CD14-positive monocyte (primary cell): Measurements from ENCODE around the gene JCAD. TPM values are rescaled to one million over a fixed set of nuclear protein-coding genes. Genes with fewer than 3 reads are reported as not detected.

Source experiments
- DNase-seq, 3 donors: peaks; one replicate each; pipeline ENCODE4 v3.0.0-alpha.2; 2011 to 2022
- H2AFZ ChIP-seq: 2 replicates; pipeline ENCODE4 v1.6.0; 2012; ENCODE audit warnings: mild to moderate bottlenecking, low read depth, low read length, inconsistent platforms; ENCODE audit not compliant: insufficient read depth, poor library complexity, severe bottlenecking
- H3K27ac ChIP-seq, 2 donors: 1 replicate in 1 of 2; 2 replicates in 1 of 2; pipeline ENCODE4 v1.5.1; 2012 to 2013; ENCODE audit warnings: low read length in 2 of 2, control low read depth in 1 of 2, inconsistent platforms in 1 of 2, low read depth in 1 of 2, mild to moderate bottlenecking in 1 of 2
- H3K27me3 ChIP-seq, 2 donors: one replicate each; pipeline versions ENCODE4 v1.6.0 to v1.6.1; 2011 to 2013; ENCODE audit warnings: low read length in 2 of 2; ENCODE audit not compliant: control insufficient read depth in 2 of 2, insufficient read depth in 2 of 2
- H3K36me3 ChIP-seq, 2 donors: replicated peaks in 1 of 2; 1 replicate in 1 of 2; 2 replicates in 1 of 2; pipeline versions ENCODE4 v1.5.1 to v1.6.1; 2012 to 2013; ENCODE audit warnings: low read length in 2 of 2, control low read depth in 1 of 2, inconsistent platforms in 1 of 2, mild to moderate bottlenecking in 1 of 2; ENCODE audit not compliant: insufficient read depth in 2 of 2, control insufficient read depth in 1 of 2
- H3K4me1 ChIP-seq, 2 donors: 1 replicate in 1 of 2; 2 replicates in 1 of 2; pipeline versions ENCODE4 v1.5.1 to v1.6.1; 2012 to 2013; ENCODE audit warnings: low read length in 2 of 2, control low read depth in 1 of 2, inconsistent platforms in 1 of 2, mild to moderate bottlenecking in 1 of 2, moderate library complexity in 1 of 2; ENCODE audit not compliant: insufficient read depth in 2 of 2, control insufficient read depth in 1 of 2
- H3K4me2 ChIP-seq: replicated peaks from 2 replicates; pipeline ENCODE3; 2012; ENCODE audit warnings: low read length, moderate library complexity, mild to moderate bottlenecking; ENCODE audit not compliant: poor library complexity, severe bottlenecking; ENCODE audit errors: extremely low read depth
- H3K4me3 ChIP-seq, 3 experiments: fragments of 200-600 bp in 1 of 3; sonication (generic) in 1 of 3; replicated peaks in 1 of 3; 1 replicate in 2 of 3; 2 replicates in 1 of 3; pipeline ENCODE4 v1.5.1; 2011 to 2013; ENCODE audit warnings: low read length in 3 of 3, mild to moderate bottlenecking in 3 of 3, control low read depth in 2 of 3, low read depth in 2 of 3, inconsistent platforms in 1 of 3, moderate library complexity in 1 of 3
- H3K79me2 ChIP-seq: 2 replicates; pipeline ENCODE4 v1.6.0; 2012; ENCODE audit warnings: mild to moderate bottlenecking, control low read depth, inconsistent platforms, low read length, moderate library complexity; ENCODE audit not compliant: insufficient read depth
- H3K9ac ChIP-seq: 2 replicates; pipeline ENCODE4 v1.6.0; 2017; ENCODE audit warnings: low read length, mild to moderate bottlenecking; ENCODE audit not compliant: insufficient read depth, poor library complexity, severe bottlenecking
- H3K9me3 ChIP-seq, 2 donors: replicated peaks in 1 of 2; 1 replicate in 1 of 2; 2 replicates in 1 of 2; pipeline versions ENCODE4 v1.5.1 to v1.6.1; 2012 to 2013; ENCODE audit warnings: low read length in 2 of 2, control low read depth in 1 of 2; ENCODE audit not compliant: control insufficient read depth in 1 of 2, insufficient read depth in 1 of 2
- H4K20me1 ChIP-seq: 2 replicates; pipeline ENCODE4 v1.6.0; 2012; ENCODE audit warnings: mild to moderate bottlenecking, low read length, control low read depth, moderate library complexity; ENCODE audit not compliant: insufficient read depth
- H3K27ac Mint-ChIP-seq, 7 donors: one replicate each; pipeline ENCODE4 v1.8.0; 2020; ENCODE audit warnings: mild to moderate bottlenecking in 7 of 7, mixed read lengths in 7 of 7, moderate library complexity in 6 of 7, inconsistent platforms in 2 of 7
- H3K27me3 Mint-ChIP-seq, 3 donors: one replicate each; pipeline ENCODE4 v1.8.0; 2021 to 2022; ENCODE audit warnings: low read depth in 3 of 3, mild to moderate bottlenecking in 3 of 3, mixed read lengths in 3 of 3, moderate library complexity in 3 of 3, inconsistent platforms in 1 of 3
- H3K36me3 Mint-ChIP-seq, 2 donors: one replicate each; pipeline ENCODE4 v1.8.0; 2020; ENCODE audit warnings: mixed read lengths in 2 of 2, inconsistent platforms in 1 of 2, mild to moderate bottlenecking in 1 of 2
- H3K4me1 Mint-ChIP-seq: one replicate; pipeline ENCODE4 v1.8.0; 2020; ENCODE audit warnings: mild to moderate bottlenecking, mixed read lengths
- H3K4me3 Mint-ChIP-seq, 2 donors: one replicate each; pipeline ENCODE4 v1.8.0; 2020; ENCODE audit warnings: mild to moderate bottlenecking in 2 of 2, mixed read lengths in 2 of 2, moderate library complexity in 1 of 2
- H3K9me3 Mint-ChIP-seq, 7 donors: one replicate each; pipeline ENCODE4 v1.8.0; 2020 to 2022; ENCODE audit warnings: mixed read lengths in 7 of 7, mild to moderate bottlenecking in 6 of 7, moderate library complexity in 6 of 7, inconsistent platforms in 2 of 7
- WGBS: methylation state at CpG from one replicate; pipeline ENCODE4 v1.1.5; 2013; ENCODE audit warnings: missing lambda C conversion rate; ENCODE audit not compliant: insufficient coverage; 5-methylcytosine and 5-hydroxymethylcytosine counted together
- intact Hi-C, 2 donors: fragments of 100-400 bp; cut with micrococcal nuclease; formaldehyde crosslinking; loops; one replicate each; pipeline versions ENCODE4 v1.15.0 to v1.15.1; 2023
- polyA plus RNA-seq, 3 donors: library from polyadenylated mRNA; depleted of rRNA in 1 of 3; unstranded in 2 of 3; stranded (reverse) in 1 of 3; fragments of 300-500 nt in 2 of 3; fragments of >200 nt in 1 of 3; fragmentation: Illumina TruSeq in 2 of 3; gene quantifications; 1 replicate in 2 of 3; 2 replicates in 1 of 3; pipeline ENCODE4 v1.2.3, GENCODE V29; 2012 to 2021
- TF ChIP-seq, protein P1 (sequence below): fragments of 200-600 bp; IDR thresholded peaks from one replicate; pipeline ENCODE4 v1.8.0; 2022; ENCODE audit warnings: antibody characterized with exemption, mild to moderate bottlenecking

The JCAD gene
- polyA plus RNA-seq, 3 donors, result not detected

DNA sequence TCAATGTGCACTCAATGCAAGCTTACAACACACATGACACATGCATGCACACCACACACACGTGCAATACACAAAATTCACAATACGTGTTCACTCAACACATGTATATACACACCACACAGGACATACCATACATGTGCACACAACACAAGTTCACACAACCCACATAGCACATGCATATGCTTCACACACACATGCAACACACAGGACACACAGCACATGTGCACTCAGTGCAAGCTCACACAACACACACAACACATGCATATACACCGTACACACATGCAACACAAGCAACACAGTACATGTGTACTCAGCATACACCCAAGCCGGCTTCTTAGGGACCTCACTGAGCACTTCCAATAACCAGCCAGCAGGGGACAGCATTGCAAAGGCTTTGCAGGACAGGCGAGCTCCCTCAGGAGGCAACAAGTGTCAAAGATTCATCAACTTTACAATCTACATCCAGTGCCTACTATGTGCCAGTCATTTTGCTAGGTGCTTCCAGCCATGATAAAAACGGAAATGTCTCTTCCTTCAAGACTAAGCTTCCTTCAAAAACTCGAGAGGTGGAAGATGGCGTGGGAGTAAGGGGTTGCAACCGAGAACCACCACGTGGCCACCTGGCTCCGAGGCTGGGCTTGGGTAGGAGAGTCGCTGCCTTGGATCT lies 61.1 kb downstream of the JCAD start:
- H4K20me1 ChIP-seq, result no peaks in the 10 kb centered on the region
- H3K79me2 ChIP-seq, result no peaks in the 10 kb centered on the region
- no peaks in the 10 kb centered on the region for H3K9me3 ChIP-seq
- intact Hi-C loops, result no loop called here
- peaks cover 3% of the 10 kb centered on the region for H3K4me1 Mint-ChIP-seq
- H3K27ac Mint-ChIP-seq, result no peak overlapping the region
- TF ChIP-seq, protein P1, sequence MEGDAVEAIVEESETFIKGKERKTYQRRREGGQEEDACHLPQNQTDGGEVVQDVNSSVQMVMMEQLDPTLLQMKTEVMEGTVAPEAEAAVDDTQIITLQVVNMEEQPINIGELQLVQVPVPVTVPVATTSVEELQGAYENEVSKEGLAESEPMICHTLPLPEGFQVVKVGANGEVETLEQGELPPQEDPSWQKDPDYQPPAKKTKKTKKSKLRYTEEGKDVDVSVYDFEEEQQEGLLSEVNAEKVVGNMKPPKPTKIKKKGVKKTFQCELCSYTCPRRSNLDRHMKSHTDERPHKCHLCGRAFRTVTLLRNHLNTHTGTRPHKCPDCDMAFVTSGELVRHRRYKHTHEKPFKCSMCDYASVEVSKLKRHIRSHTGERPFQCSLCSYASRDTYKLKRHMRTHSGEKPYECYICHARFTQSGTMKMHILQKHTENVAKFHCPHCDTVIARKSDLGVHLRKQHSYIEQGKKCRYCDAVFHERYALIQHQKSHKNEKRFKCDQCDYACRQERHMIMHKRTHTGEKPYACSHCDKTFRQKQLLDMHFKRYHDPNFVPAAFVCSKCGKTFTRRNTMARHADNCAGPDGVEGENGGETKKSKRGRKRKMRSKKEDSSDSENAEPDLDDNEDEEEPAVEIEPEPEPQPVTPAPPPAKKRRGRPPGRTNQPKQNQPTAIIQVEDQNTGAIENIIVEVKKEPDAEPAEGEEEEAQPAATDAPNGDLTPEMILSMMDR, result peak; percentile 95
- peak; percentile 31 to 53 (median 46) for DNase-seq
- no peak overlapping the region for H3K4me3 Mint-ChIP-seq
- H2AFZ ChIP-seq, result no peak overlapping the region
- no peaks in the 10 kb centered on the region for H3K4me1 ChIP-seq
- 51% methylated on average over 10 of the region's 12 CpGs for WGBS
- peaks cover 5% of the 10 kb centered on the region in 2 donors for H3K27me3 ChIP-seq
- H3K36me3 ChIP-seq, result no peaks in the 10 kb centered on the region
- H3K9ac ChIP-seq, result no peak overlapping the region
- H3K27ac ChIP-seq, result no peak overlapping the region
- no peak overlapping the region for H3K4me2 ChIP-seq
- H3K27me3 Mint-ChIP-seq, result peaks cover 21 to 30% (median 29%) of the 10 kb centered on the region in 3 donors
- H3K4me3 ChIP-seq, result no peak overlapping the region
- H3K36me3 Mint-ChIP-seq, result no peaks in the 10 kb centered on the region
- no peaks in the 10 kb centered on the region for H3K9me3 Mint-ChIP-seq

DNA sequence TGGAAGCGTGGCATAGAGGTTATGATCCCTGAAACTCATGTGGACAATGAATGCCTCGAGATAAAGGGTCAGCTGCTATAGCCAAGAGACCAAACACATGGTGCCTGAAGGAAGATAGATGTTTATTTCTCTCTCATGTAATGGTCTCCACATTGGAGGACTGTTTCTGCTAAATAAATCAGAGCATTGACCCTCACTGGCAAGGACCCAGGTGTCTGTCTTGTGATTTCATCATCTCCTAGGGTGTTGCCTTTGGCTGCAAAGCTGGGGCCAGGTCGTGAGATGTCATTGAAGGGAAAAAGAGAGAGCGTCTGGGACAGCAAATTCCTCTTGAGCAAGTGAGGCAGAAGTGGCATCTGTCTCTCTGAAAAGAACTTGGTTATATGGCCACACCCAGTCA lies 64.6 kb downstream of the JCAD start:
- WGBS, result 66% methylated on average over 4 of the region's 4 CpGs
- H3K27me3 Mint-ChIP-seq, result peaks cover 23 to 34% (median 29%) of the 10 kb centered on the region in 3 donors
- H3K27ac Mint-ChIP-seq, result no peak overlapping the region
- no peak for DNase-seq
- intact Hi-C loops, result no loop called here
- TF ChIP-seq, protein P1, result no peak
- no peak overlapping the region for H3K9ac ChIP-seq
- no peaks in the 10 kb centered on the region for H3K9me3 ChIP-seq
- peaks cover 5% of the 10 kb centered on the region in 2 donors for H3K27me3 ChIP-seq
- no peaks in the 10 kb centered on the region for H3K36me3 Mint-ChIP-seq
- H3K27ac ChIP-seq, result no peak overlapping the region
- H3K4me2 ChIP-seq, result no peak overlapping the region
- H3K4me3 ChIP-seq, result no peak overlapping the region
- H3K9me3 Mint-ChIP-seq, result no peaks in the 10 kb centered on the region
- no peaks in the 10 kb centered on the region for H3K4me1 Mint-ChIP-seq
- no peak overlapping the region for H3K4me3 Mint-ChIP-seq
- no peaks in the 10 kb centered on the region for H4K20me1 ChIP-seq
- no peak overlapping the region for H2AFZ ChIP-seq
- H3K36me3 ChIP-seq, result no peaks in the 10 kb centered on the region
- H3K4me1 ChIP-seq, result no peaks in the 10 kb centered on the region
- H3K79me2 ChIP-seq, result no peaks in the 10 kb centered on the region
